Brain microvascular endothelial cell (primary cell): ENCODE measurements around the gene SLC26A1.

ENCODE experiments used
- DNase-seq: peaks from one replicate; pipeline ENCODE4 v3.0.0-alpha.2; 2020
- H3K27ac ChIP-seq: fragments of 250-450 bp; sonication (Bioruptor Pico); 2 replicates; pipeline ENCODE4 v1.5.1; 2020; ENCODE audit warnings: mild to moderate bottlenecking, moderate library complexity
- H3K27me3 ChIP-seq: fragments of 250-450 bp; sonication (Bioruptor Pico); replicated peaks from 2 replicates; pipeline ENCODE4 v1.5.1; 2020; ENCODE audit warnings: mild to moderate bottlenecking
- H3K36me3 ChIP-seq: fragments of 250-450 bp; sonication (Bioruptor Pico); replicated peaks from 2 replicates; pipeline ENCODE4 v1.5.1; 2020; ENCODE audit warnings: mild to moderate bottlenecking
- H3K4me3 ChIP-seq: 2 replicates; pipeline ENCODE4 v1.5.1; 2011; ENCODE audit warnings: low read depth, mild to moderate bottlenecking, control low read depth, low read length, moderate library complexity
- CTCF ChIP-seq: IDR thresholded peaks from 2 replicates; pipeline ENCODE4 v1.5.1; 2011; ENCODE audit warnings: low read depth, mild to moderate bottlenecking, moderate library complexity, low read length, control low read depth, inconsistent platforms; ENCODE audit errors: missing control alignments
- in situ Hi-C: cut with HindIII; loops from 2 replicates; pipeline ENCODE4 v1.10.0; 2017; ENCODE audit warnings: low sequenced_read_pairs, low pct_ligation_motif_present

SLC26A1 gene

GRCh38 chr4:953574-953915 is 39.7 kb downstream of the SLC26A1 start:
- TF ChIP-seq CTCF: no peak
- in situ Hi-C loops: no loop called here
- H3K36me3 ChIP-seq: peaks cover 4% of the 10 kb centered on the region

GRCh38 chr4:952881-953573 is 40.2 kb downstream of the SLC26A1 start:
- H3K27me3 ChIP-seq: no peaks in the 10 kb centered on the region
- H3K27ac ChIP-seq: no peak overlapping the region
- TF ChIP-seq CTCF: no peak
- no peak for DNase-seq
- in situ Hi-C loops: no loop called here
- H3K4me3 ChIP-seq: no peak overlapping the region
- peaks cover 4% of the 10 kb centered on the region for H3K36me3 ChIP-seq

More at GRCh38 chr4:953574-953915, 39.7 kb downstream of the SLC26A1 start:
- Histone ChIP-seq H3K4me3 (no peak overlapping the region), H3K27ac (no peak overlapping the region), H3K27me3 (no peaks in the 10 kb centered on the region)
- no peak for DNase-seq

GRCh38 chr4:951594-952468 is 41.4 kb downstream of the SLC26A1 start:
- Histone ChIP-seq H3K27me3 (no peaks in the 10 kb centered on the region), H3K27ac (no peak overlapping the region), H3K4me3 (no peak overlapping the region), H3K36me3 (peaks cover 4% of the 10 kb centered on the region)
- TF ChIP-seq CTCF: no peak
- no peak for DNase-seq
- in situ Hi-C loops: no loop called here

GRCh38 chr4:951186-951585 is 42.0 kb downstream of the SLC26A1 start:
- Histone ChIP-seq H3K27ac (no peak overlapping the region), H3K4me3 (no peak overlapping the region), H3K27me3 (no peaks in the 10 kb centered on the region), H3K36me3 (peaks cover 4% of the 10 kb centered on the region)
- DNase-seq: no peak
- TF ChIP-seq CTCF: no peak
- in situ Hi-C loops: no loop called here

GRCh38 chr4:950136-951020 is 42.8 kb downstream of the SLC26A1 start:
- Histone ChIP-seq H3K36me3 (peaks cover 4% of the 10 kb centered on the region), H3K27ac (no peak overlapping the region), H3K27me3 (no peaks in the 10 kb centered on the region), H3K4me3 (no peak overlapping the region)
- in situ Hi-C loops: no loop called here
- DNase-seq: no peak
- no peak for TF ChIP-seq CTCF
